WTC11 (cell line): ENCODE data around the gene CENPU. TPM values are rescaled to one million over a fixed set of nuclear protein-coding genes. Genes with fewer than 3 reads are reported as not detected.

ENCODE experiments used
- ATAC-seq: fragments of 200-7000 bp; cut with Tn5 transposase; 2 replicates; pipeline ENCODE4 v1.10.0; 2021; ENCODE audit warnings: mild to moderate bottlenecking, moderate library complexity
- CTCF ChIA-PET: fragments of 300-600 bp; sonication (Branson Sonifier 250); formaldehyde crosslinking; loops from one replicate; lab custom pipeline; 2021; ENCODE audit warnings: antibody characterized with exemption; lab: Charles Lee
- POLR2A ChIA-PET: fragments of 350-600 bp; sonication (Branson Sonifier 250); formaldehyde crosslinking; loops from one replicate; lab custom pipeline; 2021; ENCODE audit warnings: antibody characterized with exemption; lab: Charles Lee
- DNase-seq: peaks from one replicate; pipeline ENCODE4 v3.0.0; 2021; ENCODE audit warnings: low spot score
- H3K27ac Mint-ChIP-seq: 2 replicates; pipeline ENCODE4 v1.8.0; 2021; ENCODE audit warnings: mixed read lengths
- H3K27me3 Mint-ChIP-seq: 2 replicates; pipeline ENCODE4 v1.8.0; 2021; ENCODE audit warnings: low read depth, mild to moderate bottlenecking, moderate library complexity, mixed read lengths
- H3K36me3 Mint-ChIP-seq: 2 replicates; pipeline ENCODE4 v1.8.0; 2021; ENCODE audit warnings: mixed read lengths
- H3K4me1 Mint-ChIP-seq: 2 replicates; pipeline ENCODE4 v1.8.0; 2022; ENCODE audit warnings: mixed read lengths
- H3K4me3 Mint-ChIP-seq: 2 replicates; pipeline ENCODE4 v1.8.0; 2021; ENCODE audit warnings: mild to moderate bottlenecking, moderate library complexity, mixed read lengths
- H3K9me3 Mint-ChIP-seq: 2 replicates; pipeline ENCODE4 v1.8.0; 2021; ENCODE audit warnings: mixed read lengths
- CREM ChIP-seq: sonication (generic); formaldehyde crosslinking; IDR thresholded peaks from 2 replicates; pipeline ENCODE4 v1.8.1; 2022; ENCODE audit warnings: mild to moderate bottlenecking, missing genetic modification reagents, moderate library complexity
- ESRRA ChIP-seq: sonication (generic); formaldehyde crosslinking; IDR thresholded peaks from 2 replicates; pipeline ENCODE4 v1.8.1; 2022; ENCODE audit warnings: mild to moderate bottlenecking, missing genetic modification reagents, borderline replicate concordance
- FOXP1 ChIP-seq: sonication (generic); formaldehyde crosslinking; IDR thresholded peaks from 2 replicates; pipeline ENCODE4 v1.8.0; 2022; ENCODE audit warnings: missing genetic modification reagents, mild to moderate bottlenecking, moderate library complexity, borderline replicate concordance
- MXD4 ChIP-seq: fragments of 250-450 bp; sonication (Bioruptor Pico); IDR thresholded peaks from 2 replicates; pipeline ENCODE4 v1.8.0; 2021; ENCODE audit warnings: mild to moderate bottlenecking, moderate library complexity, borderline replicate concordance
- NFE2L1 ChIP-seq: sonication (generic); formaldehyde crosslinking; IDR thresholded peaks from 2 replicates; pipeline ENCODE4 v1.8.1; 2023; ENCODE audit warnings: missing genetic modification reagents
- SMAD3 ChIP-seq: sonication (generic); formaldehyde crosslinking; IDR thresholded peaks from 2 replicates; pipeline ENCODE4 v1.8.0; 2022; ENCODE audit warnings: missing genetic modification reagents, mild to moderate bottlenecking, borderline replicate concordance
- SMAD4 ChIP-seq: sonication (generic); formaldehyde crosslinking; IDR thresholded peaks from 2 replicates; pipeline ENCODE4 v1.8.0; 2022; ENCODE audit warnings: mild to moderate bottlenecking, missing genetic modification reagents
- TEAD4 ChIP-seq: sonication (generic); formaldehyde crosslinking; IDR thresholded peaks from 2 replicates; pipeline ENCODE4 v1.8.0; 2022; ENCODE audit warnings: mild to moderate bottlenecking, missing genetic modification reagents
- ZBTB21 ChIP-seq: sonication (generic); formaldehyde crosslinking; IDR thresholded peaks from 2 replicates; pipeline ENCODE4 v1.8.1; 2023; ENCODE audit warnings: mild to moderate bottlenecking, missing genetic modification reagents, borderline replicate concordance
- ZNF121 ChIP-seq: sonication (generic); formaldehyde crosslinking; IDR thresholded peaks from 2 replicates; pipeline ENCODE4 v1.8.0; 2023; ENCODE audit warnings: missing genetic modification reagents
- ZNF138 ChIP-seq: sonication (generic); formaldehyde crosslinking; conservative IDR thresholded peaks from 2 replicates; pipeline ENCODE4 v1.8.1; 2022; ENCODE audit warnings: mild to moderate bottlenecking, moderate library complexity, missing genetic modification reagents
- ZNF396 ChIP-seq: fragments of 250-450 bp; sonication (Bioruptor Pico); IDR thresholded peaks from 2 replicates; pipeline ENCODE4 v1.8.0; 2021; ENCODE audit warnings: mild to moderate bottlenecking, moderate library complexity, borderline replicate concordance
- ZNF423 ChIP-seq: fragments of 250-450 bp; sonication (Bioruptor Pico); IDR thresholded peaks from 2 replicates; pipeline ENCODE4 v2.1.2; 2022; ENCODE audit warnings: mild to moderate bottlenecking, moderate library complexity
- total RNA-seq: library from RNA; stranded (reverse); gene quantifications from 3 replicates; pipeline ENCODE4 v1.2.3, GENCODE V29; 2021
- TF ChIP-seq, protein P1 (sequence below): sonication (generic); formaldehyde crosslinking; IDR thresholded peaks from 2 replicates; pipeline ENCODE4 v1.8.0; 2022; ENCODE audit warnings: missing genetic modification reagents
- TF ChIP-seq, protein P2 (sequence below): sonication (generic); formaldehyde crosslinking; IDR thresholded peaks from 2 replicates; pipeline ENCODE4 v1.8.0; 2023; ENCODE audit warnings: missing genetic modification reagents, mild to moderate bottlenecking, borderline replicate concordance
- TF ChIP-seq, protein P3 (sequence below): fragments of 250-450 bp; sonication (Bioruptor Pico); IDR thresholded peaks from 2 replicates; pipeline ENCODE4 v1.9.0; 2021; ENCODE audit warnings: mild to moderate bottlenecking
- TF ChIP-seq, protein P4 (sequence below): sonication (generic); formaldehyde crosslinking; IDR thresholded peaks from 2 replicates; pipeline ENCODE4 v1.8.0; 2023; ENCODE audit warnings: missing genetic modification reagents
- TF ChIP-seq, protein P5 (sequence below): sonication (generic); formaldehyde crosslinking; IDR thresholded peaks from 2 replicates; pipeline ENCODE4 v1.8.0; 2022; ENCODE audit warnings: mild to moderate bottlenecking, missing genetic modification reagents

Gene CENPU
- total RNA-seq, 1 experiment from 2014 or later = 60.5 TPM

DNA sequence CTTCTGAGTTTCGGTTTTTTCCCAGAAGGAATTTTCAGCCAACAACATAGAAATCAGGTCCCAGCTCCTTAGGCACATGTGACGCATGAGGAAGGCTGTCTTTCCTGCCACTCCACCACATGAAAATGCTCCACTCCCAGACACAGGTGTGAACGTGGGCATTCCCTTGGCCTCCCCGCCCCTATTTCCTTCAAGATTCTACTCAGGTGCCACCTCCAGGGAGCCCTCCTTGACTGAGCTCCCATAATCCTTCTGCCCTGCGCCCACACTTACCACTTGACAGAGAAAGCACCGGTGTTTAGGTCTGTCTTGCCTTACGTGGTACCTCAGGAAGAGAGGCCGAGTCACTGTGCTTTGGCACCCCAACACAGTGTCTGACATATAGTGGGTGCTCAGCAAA is 44.4 kb upstream of the CENPU start:
- ATAC-seq (no peak), DNase-seq (no peak)
- CTCF ChIA-PET = no interaction called here
- Mint-ChIP-seq H3K27ac (no peak overlapping the region), H3K4me3 (no peak overlapping the region), H3K27me3 (no peaks in the 10 kb centered on the region), H3K36me3 (peaks cover 4% of the 10 kb centered on the region)
- no peak for TF ChIP-seq ZNF423
- TF ChIP-seq TEAD4 (CRISPR knock-in tag) = no peak
- TF ChIP-seq, protein P1, sequence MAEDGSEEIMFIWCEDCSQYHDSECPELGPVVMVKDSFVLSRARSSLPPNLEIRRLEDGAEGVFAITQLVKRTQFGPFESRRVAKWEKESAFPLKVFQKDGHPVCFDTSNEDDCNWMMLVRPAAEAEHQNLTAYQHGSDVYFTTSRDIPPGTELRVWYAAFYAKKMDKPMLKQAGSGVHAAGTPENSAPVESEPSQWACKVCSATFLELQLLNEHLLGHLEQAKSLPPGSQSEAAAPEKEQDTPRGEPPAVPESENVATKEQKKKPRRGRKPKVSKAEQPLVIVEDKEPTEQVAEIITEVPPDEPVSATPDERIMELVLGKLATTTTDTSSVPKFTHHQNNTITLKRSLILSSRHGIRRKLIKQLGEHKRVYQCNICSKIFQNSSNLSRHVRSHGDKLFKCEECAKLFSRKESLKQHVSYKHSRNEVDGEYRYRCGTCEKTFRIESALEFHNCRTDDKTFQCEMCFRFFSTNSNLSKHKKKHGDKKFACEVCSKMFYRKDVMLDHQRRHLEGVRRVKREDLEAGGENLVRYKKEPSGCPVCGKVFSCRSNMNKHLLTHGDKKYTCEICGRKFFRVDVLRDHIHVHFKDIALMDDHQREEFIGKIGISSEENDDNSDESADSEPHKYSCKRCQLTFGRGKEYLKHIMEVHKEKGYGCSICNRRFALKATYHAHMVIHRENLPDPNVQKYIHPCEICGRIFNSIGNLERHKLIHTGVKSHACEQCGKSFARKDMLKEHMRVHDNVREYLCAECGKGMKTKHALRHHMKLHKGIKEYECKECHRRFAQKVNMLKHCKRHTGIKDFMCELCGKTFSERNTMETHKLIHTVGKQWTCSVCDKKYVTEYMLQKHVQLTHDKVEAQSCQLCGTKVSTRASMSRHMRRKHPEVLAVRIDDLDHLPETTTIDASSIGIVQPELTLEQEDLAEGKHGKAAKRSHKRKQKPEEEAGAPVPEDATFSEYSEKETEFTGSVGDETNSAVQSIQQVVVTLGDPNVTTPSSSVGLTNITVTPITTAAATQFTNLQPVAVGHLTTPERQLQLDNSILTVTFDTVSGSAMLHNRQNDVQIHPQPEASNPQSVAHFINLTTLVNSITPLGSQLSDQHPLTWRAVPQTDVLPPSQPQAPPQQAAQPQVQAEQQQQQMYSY (CRISPR knock-in tag) = no peak
- TF ChIP-seq, protein P2, sequence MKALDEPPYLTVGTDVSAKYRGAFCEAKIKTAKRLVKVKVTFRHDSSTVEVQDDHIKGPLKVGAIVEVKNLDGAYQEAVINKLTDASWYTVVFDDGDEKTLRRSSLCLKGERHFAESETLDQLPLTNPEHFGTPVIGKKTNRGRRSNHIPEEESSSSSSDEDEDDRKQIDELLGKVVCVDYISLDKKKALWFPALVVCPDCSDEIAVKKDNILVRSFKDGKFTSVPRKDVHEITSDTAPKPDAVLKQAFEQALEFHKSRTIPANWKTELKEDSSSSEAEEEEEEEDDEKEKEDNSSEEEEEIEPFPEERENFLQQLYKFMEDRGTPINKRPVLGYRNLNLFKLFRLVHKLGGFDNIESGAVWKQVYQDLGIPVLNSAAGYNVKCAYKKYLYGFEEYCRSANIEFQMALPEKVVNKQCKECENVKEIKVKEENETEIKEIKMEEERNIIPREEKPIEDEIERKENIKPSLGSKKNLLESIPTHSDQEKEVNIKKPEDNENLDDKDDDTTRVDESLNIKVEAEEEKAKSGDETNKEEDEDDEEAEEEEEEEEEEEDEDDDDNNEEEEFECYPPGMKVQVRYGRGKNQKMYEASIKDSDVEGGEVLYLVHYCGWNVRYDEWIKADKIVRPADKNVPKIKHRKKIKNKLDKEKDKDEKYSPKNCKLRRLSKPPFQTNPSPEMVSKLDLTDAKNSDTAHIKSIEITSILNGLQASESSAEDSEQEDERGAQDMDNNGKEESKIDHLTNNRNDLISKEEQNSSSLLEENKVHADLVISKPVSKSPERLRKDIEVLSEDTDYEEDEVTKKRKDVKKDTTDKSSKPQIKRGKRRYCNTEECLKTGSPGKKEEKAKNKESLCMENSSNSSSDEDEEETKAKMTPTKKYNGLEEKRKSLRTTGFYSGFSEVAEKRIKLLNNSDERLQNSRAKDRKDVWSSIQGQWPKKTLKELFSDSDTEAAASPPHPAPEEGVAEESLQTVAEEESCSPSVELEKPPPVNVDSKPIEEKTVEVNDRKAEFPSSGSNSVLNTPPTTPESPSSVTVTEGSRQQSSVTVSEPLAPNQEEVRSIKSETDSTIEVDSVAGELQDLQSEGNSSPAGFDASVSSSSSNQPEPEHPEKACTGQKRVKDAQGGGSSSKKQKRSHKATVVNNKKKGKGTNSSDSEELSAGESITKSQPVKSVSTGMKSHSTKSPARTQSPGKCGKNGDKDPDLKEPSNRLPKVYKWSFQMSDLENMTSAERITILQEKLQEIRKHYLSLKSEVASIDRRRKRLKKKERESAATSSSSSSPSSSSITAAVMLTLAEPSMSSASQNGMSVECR (CRISPR knock-in tag) = no peak
- no peak for TF ChIP-seq MXD4
- TF ChIP-seq ZNF396 = no peak
- no peak for TF ChIP-seq NFE2L1 (CRISPR knock-in tag)
- TF ChIP-seq, protein P3, sequence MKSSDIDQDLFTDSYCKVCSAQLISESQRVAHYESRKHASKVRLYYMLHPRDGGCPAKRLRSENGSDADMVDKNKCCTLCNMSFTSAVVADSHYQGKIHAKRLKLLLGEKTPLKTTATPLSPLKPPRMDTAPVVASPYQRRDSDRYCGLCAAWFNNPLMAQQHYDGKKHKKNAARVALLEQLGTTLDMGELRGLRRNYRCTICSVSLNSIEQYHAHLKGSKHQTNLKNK = no peak
- no peak for TF ChIP-seq ZBTB21 (CRISPR knock-in tag)
- TF ChIP-seq SMAD4 (CRISPR knock-in tag) = no peak
- TF ChIP-seq ZNF121 (CRISPR knock-in tag) = no peak
- no peak for TF ChIP-seq ESRRA (CRISPR knock-in tag)
- TF ChIP-seq FOXP1 = no peak
- TF ChIP-seq, protein P4, sequence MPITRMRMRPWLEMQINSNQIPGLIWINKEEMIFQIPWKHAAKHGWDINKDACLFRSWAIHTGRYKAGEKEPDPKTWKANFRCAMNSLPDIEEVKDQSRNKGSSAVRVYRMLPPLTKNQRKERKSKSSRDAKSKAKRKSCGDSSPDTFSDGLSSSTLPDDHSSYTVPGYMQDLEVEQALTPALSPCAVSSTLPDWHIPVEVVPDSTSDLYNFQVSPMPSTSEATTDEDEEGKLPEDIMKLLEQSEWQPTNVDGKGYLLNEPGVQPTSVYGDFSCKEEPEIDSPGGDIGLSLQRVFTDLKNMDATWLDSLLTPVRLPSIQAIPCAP (CRISPR knock-in tag) = no peak
- TF ChIP-seq, protein P5, sequence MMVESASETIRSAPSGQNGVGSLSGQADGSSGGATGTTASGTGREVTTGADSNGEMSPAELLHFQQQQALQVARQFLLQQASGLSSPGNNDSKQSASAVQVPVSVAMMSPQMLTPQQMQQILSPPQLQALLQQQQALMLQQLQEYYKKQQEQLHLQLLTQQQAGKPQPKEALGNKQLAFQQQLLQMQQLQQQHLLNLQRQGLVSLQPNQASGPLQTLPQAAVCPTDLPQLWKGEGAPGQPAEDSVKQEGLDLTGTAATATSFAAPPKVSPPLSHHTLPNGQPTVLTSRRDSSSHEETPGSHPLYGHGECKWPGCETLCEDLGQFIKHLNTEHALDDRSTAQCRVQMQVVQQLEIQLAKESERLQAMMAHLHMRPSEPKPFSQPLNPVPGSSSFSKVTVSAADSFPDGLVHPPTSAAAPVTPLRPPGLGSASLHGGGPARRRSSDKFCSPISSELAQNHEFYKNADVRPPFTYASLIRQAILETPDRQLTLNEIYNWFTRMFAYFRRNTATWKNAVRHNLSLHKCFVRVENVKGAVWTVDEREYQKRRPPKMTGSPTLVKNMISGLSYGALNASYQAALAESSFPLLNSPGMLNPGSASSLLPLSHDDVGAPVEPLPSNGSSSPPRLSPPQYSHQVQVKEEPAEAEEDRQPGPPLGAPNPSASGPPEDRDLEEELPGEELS (CRISPR knock-in tag) = no peak
- no peak for TF ChIP-seq ZNF138 (CRISPR knock-in tag)
- TF ChIP-seq SMAD3 (CRISPR knock-in tag) = no peak
- no peak for TF ChIP-seq CREM (CRISPR knock-in tag)
- TF ChIP-seq, all 79 proteins: peak for 0
- POLR2A ChIA-PET = no interaction called here
- H3K9me3 Mint-ChIP-seq = peaks cover 8% of the 10 kb centered on the region
- H3K4me1 Mint-ChIP-seq = peaks cover 11% of the 10 kb centered on the region
